Measurements from ENCODE around the gene DUSP6. TPM values are rescaled to one million over a fixed set of nuclear protein-coding genes. Genes with fewer than 3 reads are reported as not detected.

Gene DUSP6
- total and polyA plus RNA-seq, 10 of the 15 experiments (the other 5 are each of a cell fraction or from before 2014, with no cell fraction given): 0.02 to 0.69 (median 0.07) TPM; not detected in 1

DNA sequence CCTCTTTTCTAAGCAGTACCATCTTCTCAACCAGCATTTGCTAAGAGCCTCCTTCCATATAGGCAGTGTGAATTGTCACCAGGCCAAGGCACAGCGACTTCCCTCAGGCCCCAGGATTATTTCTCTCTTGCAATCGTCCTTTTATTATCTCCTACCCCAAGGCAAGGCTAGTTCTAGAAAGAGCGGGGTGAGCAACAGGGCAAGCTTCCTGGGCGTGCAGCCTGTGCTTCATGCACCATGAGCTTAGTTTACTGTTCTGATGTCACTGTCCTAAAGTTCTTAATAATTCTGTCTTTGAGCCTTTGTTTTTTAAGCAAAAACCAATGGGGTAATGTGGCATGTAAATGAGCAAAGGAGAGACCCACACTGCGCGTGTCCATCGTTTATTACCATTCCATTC is 27.9 kb downstream of the DUSP6 start:
- TF ChIP-seq, protein P1, sequence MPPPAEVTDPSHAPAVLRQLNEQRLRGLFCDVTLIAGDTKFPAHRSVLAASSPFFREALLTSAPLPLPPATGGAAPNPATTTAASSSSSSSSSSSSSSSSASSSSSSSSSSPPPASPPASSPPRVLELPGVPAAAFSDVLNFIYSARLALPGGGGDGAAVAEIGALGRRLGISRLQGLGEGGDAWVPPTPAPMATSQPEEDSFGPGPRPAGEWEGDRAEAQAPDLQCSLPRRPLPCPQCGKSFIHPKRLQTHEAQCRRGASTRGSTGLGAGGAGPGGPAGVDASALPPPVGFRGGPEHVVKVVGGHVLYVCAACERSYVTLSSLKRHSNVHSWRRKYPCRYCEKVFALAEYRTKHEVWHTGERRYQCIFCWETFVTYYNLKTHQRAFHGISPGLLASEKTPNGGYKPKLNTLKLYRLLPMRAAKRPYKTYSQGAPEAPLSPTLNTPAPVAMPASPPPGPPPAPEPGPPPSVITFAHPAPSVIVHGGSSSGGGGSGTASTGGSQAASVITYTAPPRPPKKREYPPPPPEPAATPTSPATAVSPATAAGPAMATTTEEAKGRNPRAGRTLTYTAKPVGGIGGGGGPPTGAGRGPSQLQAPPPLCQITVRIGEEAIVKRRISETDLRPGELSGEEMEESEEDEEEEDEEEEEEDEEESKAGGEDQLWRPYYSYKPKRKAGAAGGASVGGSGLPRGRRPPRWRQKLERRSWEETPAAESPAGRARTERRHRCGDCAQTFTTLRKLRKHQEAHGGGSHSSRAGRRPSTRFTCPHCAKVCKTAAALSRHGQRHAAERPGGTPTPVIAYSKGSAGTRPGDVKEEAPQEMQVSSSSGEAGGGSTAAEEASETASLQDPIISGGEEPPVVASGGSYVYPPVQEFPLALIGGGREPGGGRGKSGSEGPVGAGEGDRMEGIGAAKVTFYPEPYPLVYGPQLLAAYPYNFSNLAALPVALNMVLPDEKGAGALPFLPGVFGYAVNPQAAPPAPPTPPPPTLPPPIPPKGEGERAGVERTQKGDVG (CRISPR knock-in tag; IDR thresholded peaks at IDR 0.05): no peak
- no peak for TF ChIP-seq CBFB (IDR thresholded peaks at IDR 0.05; ENCODE audit: low read depth)
- TF ChIP-seq FOXM1 (IDR thresholded peaks at IDR 0.05; ENCODE audit: low read depth, low read length): no peak
- TF ChIP-seq HDAC2 (IDR thresholded peaks at IDR 0.05): no peak
- no peak for TF ChIP-seq E2F4 (IDR thresholded peaks at IDR 0.05; ENCODE audit: low read depth, low read length)
- no peak for TF ChIP-seq EZH2 (IDR thresholded peaks at IDR 0.05; ENCODE audit: borderline replicate concordance, control insufficient read depth, low read depth, low read length)
- no peak for TF ChIP-seq PAX5 (IDR thresholded peaks at IDR 0.05; ENCODE audit: borderline replicate concordance, low read depth, low read length)
- TF ChIP-seq ETV6 (conservative IDR thresholded peaks at IDR 0.05 in 1 of 2, IDR thresholded peaks at IDR 0.05 in 1 of 2; ENCODE audit: borderline replicate concordance in 1 of 2, low read depth in 1 of 2): no peak
- no peak for TF ChIP-seq CBX3 (IDR thresholded peaks at IDR 0.05; ENCODE audit: borderline replicate concordance, low read depth)
- TF ChIP-seq TCF12 (IDR thresholded peaks at IDR 0.05; ENCODE audit: low read depth, low read length): no peak
- Histone ChIP-seq H3K9ac (ENCODE audit: control insufficient read depth, insufficient read depth, low read length) (no peak overlapping the region), H4K20me1 (ENCODE audit: control insufficient read depth, insufficient read depth) (no peaks in the 10 kb centered on the region), H3K4me2 (ENCODE audit: control insufficient read depth, insufficient read depth) (no peak overlapping the region), H3K4me1 (ENCODE audit: control insufficient read depth, insufficient read depth, low read length) (no peaks in the 10 kb centered on the region), H3K27ac (ENCODE audit: control insufficient read depth, insufficient read depth) (no peak overlapping the region), H3K27me3 (replicated peaks in 1 of 2; ENCODE audit: control insufficient read depth in 2 of 2, insufficient read depth in 2 of 2, low read length in 1 of 2) (peaks cover 0 to 6% of the 10 kb centered on the region in 2 experiments; a peak in 3 of 4 replicates), H2AFZ (ENCODE audit: control insufficient read depth, low read depth, low read length) (no peak overlapping the region), H3K4me3 (no peak overlapping the region), H3K9me3 (replicated peaks; ENCODE audit: control insufficient read depth, insufficient read depth, low read length) (no peaks in the 10 kb centered on the region), H3K36me3 (ENCODE audit: control insufficient read depth in 2 of 2, insufficient read depth in 2 of 2, low read length in 1 of 2) (no peaks in the 10 kb centered on the region), H3K79me2 (ENCODE audit: control insufficient read depth, insufficient read depth, low read length) (no peaks in the 10 kb centered on the region)
- intact Hi-C loops (cut with micrococcal nuclease; ENCODE audit: unreplicated experiment): no loop called here
- no peak for ATAC-seq
- in situ Hi-C loops (cut with MboI): no loop called here
- SMC1A ChIA-PET (ENCODE audit: uncharacterized antibody, unreplicated experiment): no interaction called here
- BruUV-seq (replicated peaks): no TSS peak
- no peak for FAIRE-seq
- CTCF ChIA-PET: interaction anchor here (1.2 kb wide), 1 partner anchor 47 kb away, joined by 3 read pairs; no protein-coding TSS in a partner anchor
- 56% methylated on average over 7 of the region's 7 CpGs for WGBS (ENCODE audit: insufficient coverage, insufficient replicate concordance, low lambda C conversion rate, missing lambda C conversion rate)
- POLR2A ChIA-PET: no interaction called here
- DNase-seq (ENCODE audit: low read depth, low spot score): no peak
- RAD21 ChIA-PET (ENCODE audit: unreplicated experiment): no interaction called here
